Measurements from ENCODE around the gene ZCCHC14. TPM values are rescaled to one million over a fixed set of nuclear protein-coding genes. Genes with fewer than 3 reads are reported as not detected.

ZCCHC14 gene
- total RNA-seq, 1 experiment from 2014 or later, result 37.8 TPM

- Histone ChIP-seq H3K9me2 (ENCODE audit: insufficient read depth) (no peaks in the 10 kb centered on the region), H3K9ac (ENCODE audit: low read length) (no peak overlapping the region), H3K4me1 (ENCODE audit: control insufficient read depth in 1 of 2, insufficient read depth in 2 of 2, low read length in 2 of 2) (peaks cover 0 to 7% of the 10 kb centered on the region in 2 experiments; a peak in 2 of 4 replicates), H3K9me3 (ENCODE audit: control insufficient read depth in 1 of 2, insufficient read depth in 1 of 2, low read depth in 1 of 2, low read length in 2 of 2) (no peaks in the 10 kb centered on the region), H3K4me2 (ENCODE audit: low read length) (no peak overlapping the region), H3K27ac (ENCODE audit: low read depth, low read length) (peak overlapping the region; percentile 3; the same call in 1 of the 2 replicates), H4K20me1 (ENCODE audit: insufficient read depth) (peaks cover 16% of the 10 kb centered on the region; the same call in 1 of the 2 replicates), H3K27me3 (ENCODE audit: insufficient read depth, low read length) (no peaks in the 10 kb centered on the region), H2AFZ (ENCODE audit: low read depth, low read length, poor library complexity, severe bottlenecking) (no peak overlapping the region), H3K79me2 (ENCODE audit: insufficient read depth, low read length) (peaks cover 94% of the 10 kb centered on the region), H3K36me3 (ENCODE audit: control insufficient read depth in 1 of 2, insufficient read depth in 2 of 2, low read length in 2 of 2) (peaks cover 3 to 19% of the 10 kb centered on the region in 2 experiments; a peak in 1 of 4 replicates), H3K4me3 (replicated peaks in 1 of 2; ENCODE audit: low read depth in 1 of 2, low read length in 2 of 2) (no peak overlapping the region)
- ChIA-PET POLR2A (no interaction called here), CTCF (no interaction called here), RAD21 (ENCODE audit: low non-redundant PET in 1 of 2, low total read pairs in 2 of 2, uncharacterized antibody in 2 of 2, unreplicated experiment in 2 of 2) (no interaction called here)
- intact Hi-C loops (cut with micrococcal nuclease), result no loop called here
- DNase-seq (ENCODE audit: low read depth, low spot score) (no peak), ATAC-seq (peak; percentile 57; the same call in 1 of the 2 replicates)
- no TSS peak for BruUV-seq (replicated peaks)
- TF ChIP-seq EZH2 (IDR thresholded peaks at IDR 0.05), result no peak
- no peak for TF ChIP-seq ZFX (IDR thresholded peaks at IDR 0.05)
These were observed 126.5 kb downstream of the ZCCHC14 start for GRCh38 chr16:87366288-87366687.

- intact Hi-C loops (cut with micrococcal nuclease), result no loop called here
- CTCF ChIA-PET, result no interaction called here
- TF ChIP-seq SP1 (IDR thresholded peaks at IDR 0.05; ENCODE audit: low read depth) (no peak), ZNF274 (IDR thresholded peaks at IDR 0.05; ENCODE audit: low read depth, low read length) (no peak), RAD21 (IDR thresholded peaks at IDR 0.05; ENCODE audit: low read depth) (no peak), SRF (IDR thresholded peaks at IDR 0.05; ENCODE audit: low read depth) (no peak), REST (IDR thresholded peaks at IDR 0.05; ENCODE audit: low read depth) (no peak), CTCF (IDR thresholded peaks at IDR 0.05 in 2 of 3, conservative IDR thresholded peaks at IDR 0.05 in 1 of 3; ENCODE audit: borderline replicate concordance in 1 of 3, insufficient read depth in 1 of 3, low read depth in 2 of 3, low read length in 2 of 3) (no peak), EZH2 (IDR thresholded peaks at IDR 0.05) (no peak), ZFX (IDR thresholded peaks at IDR 0.05) (no peak), ZBTB33 (IDR thresholded peaks at IDR 0.05; ENCODE audit: extremely low read depth, insufficient replicate concordance, low read length) (no peak), SIN3A (IDR thresholded peaks at IDR 0.05; ENCODE audit: low read depth) (no peak), ATF3 (IDR thresholded peaks at IDR 0.05) (no peak)
These were observed 127.7 kb downstream of the ZCCHC14 start for GRCh38 chr16:87365021-87365713.

More at GRCh38 chr16:87365021-87365713, 127.7 kb downstream of the ZCCHC14 start:
- no TSS peak for BruUV-seq (replicated peaks)
- Histone ChIP-seq H3K4me3 (replicated peaks in 1 of 2; ENCODE audit: low read depth in 1 of 2, low read length in 2 of 2) (no peak overlapping the region), H3K36me3 (ENCODE audit: control insufficient read depth in 1 of 2, insufficient read depth in 2 of 2, low read length in 2 of 2) (peaks cover 3 to 27% of the 10 kb centered on the region in 2 experiments; a peak in 1 of 4 replicates), H3K27ac (ENCODE audit: low read depth, low read length) (no peak overlapping the region), H3K9me2 (ENCODE audit: insufficient read depth) (no peaks in the 10 kb centered on the region), H4K20me1 (ENCODE audit: insufficient read depth) (peaks cover 16% of the 10 kb centered on the region; the same call in 1 of the 2 replicates), H2AFZ (ENCODE audit: low read depth, low read length, poor library complexity, severe bottlenecking) (no peak overlapping the region), H3K9me3 (ENCODE audit: control insufficient read depth in 1 of 2, insufficient read depth in 1 of 2, low read depth in 1 of 2, low read length in 2 of 2) (no peaks in the 10 kb centered on the region), H3K9ac (ENCODE audit: low read length) (no peak overlapping the region), H3K27me3 (ENCODE audit: insufficient read depth, low read length) (no peaks in the 10 kb centered on the region), H3K4me2 (ENCODE audit: low read length) (no peak overlapping the region), H3K79me2 (ENCODE audit: insufficient read depth, low read length) (peaks cover 94% of the 10 kb centered on the region), H3K4me1 (ENCODE audit: control insufficient read depth in 1 of 2, insufficient read depth in 2 of 2, low read length in 2 of 2) (peaks cover 0 to 7% of the 10 kb centered on the region in 2 experiments; a peak in 2 of 4 replicates)
- RAD21 ChIA-PET (ENCODE audit: low non-redundant PET in 1 of 2, low total read pairs in 2 of 2, uncharacterized antibody in 2 of 2, unreplicated experiment in 2 of 2), result no interaction called here
- POLR2A ChIA-PET, result no interaction called here
- ATAC-seq (no peak), DNase-seq (ENCODE audit: low read depth, low spot score) (no peak)

Data from HCT116 (cell line).